ENCODE results near the gene COG5.

DNA sequence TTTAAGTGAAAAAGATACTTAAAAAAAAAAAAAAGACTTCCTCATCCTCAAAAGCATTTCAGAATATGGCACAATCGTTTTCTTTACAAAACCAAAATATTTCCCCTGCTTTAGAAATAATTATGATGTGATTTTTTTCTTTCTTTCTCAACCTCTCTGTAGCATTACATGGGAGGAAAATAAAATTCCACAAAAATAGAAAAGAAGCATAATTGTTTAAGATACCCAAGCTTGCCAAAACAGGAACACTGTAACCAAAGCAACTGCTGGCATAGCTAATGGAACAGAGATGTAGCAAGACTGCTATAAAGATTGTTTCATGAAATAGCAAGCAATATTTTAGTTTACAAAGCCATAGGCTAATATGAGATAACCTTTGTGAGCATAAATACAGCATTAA lies 169.4 kb downstream of the COG5 start:
- TF ChIP-seq, protein P1, sequence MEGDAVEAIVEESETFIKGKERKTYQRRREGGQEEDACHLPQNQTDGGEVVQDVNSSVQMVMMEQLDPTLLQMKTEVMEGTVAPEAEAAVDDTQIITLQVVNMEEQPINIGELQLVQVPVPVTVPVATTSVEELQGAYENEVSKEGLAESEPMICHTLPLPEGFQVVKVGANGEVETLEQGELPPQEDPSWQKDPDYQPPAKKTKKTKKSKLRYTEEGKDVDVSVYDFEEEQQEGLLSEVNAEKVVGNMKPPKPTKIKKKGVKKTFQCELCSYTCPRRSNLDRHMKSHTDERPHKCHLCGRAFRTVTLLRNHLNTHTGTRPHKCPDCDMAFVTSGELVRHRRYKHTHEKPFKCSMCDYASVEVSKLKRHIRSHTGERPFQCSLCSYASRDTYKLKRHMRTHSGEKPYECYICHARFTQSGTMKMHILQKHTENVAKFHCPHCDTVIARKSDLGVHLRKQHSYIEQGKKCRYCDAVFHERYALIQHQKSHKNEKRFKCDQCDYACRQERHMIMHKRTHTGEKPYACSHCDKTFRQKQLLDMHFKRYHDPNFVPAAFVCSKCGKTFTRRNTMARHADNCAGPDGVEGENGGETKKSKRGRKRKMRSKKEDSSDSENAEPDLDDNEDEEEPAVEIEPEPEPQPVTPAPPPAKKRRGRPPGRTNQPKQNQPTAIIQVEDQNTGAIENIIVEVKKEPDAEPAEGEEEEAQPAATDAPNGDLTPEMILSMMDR (IDR thresholded peaks at IDR 0.05) = no peak
- TF ChIP-seq POLR2AphosphoS5 (IDR thresholded peaks at IDR 0.05; ENCODE audit: low read depth, low read length) = no peak
